GM21423 (cell line): ENCODE measurements around the gene IL1RAPL1.

Experiments used
- ATAC-seq: cut with Tn5 transposase; IDR thresholded peaks from one replicate; pipeline ENCODE4 v1.9.1; 2021; ENCODE audit warnings: mild to moderate bottlenecking, moderate library complexity; ENCODE audit not compliant: unreplicated experiment

Gene IL1RAPL1

DNA sequence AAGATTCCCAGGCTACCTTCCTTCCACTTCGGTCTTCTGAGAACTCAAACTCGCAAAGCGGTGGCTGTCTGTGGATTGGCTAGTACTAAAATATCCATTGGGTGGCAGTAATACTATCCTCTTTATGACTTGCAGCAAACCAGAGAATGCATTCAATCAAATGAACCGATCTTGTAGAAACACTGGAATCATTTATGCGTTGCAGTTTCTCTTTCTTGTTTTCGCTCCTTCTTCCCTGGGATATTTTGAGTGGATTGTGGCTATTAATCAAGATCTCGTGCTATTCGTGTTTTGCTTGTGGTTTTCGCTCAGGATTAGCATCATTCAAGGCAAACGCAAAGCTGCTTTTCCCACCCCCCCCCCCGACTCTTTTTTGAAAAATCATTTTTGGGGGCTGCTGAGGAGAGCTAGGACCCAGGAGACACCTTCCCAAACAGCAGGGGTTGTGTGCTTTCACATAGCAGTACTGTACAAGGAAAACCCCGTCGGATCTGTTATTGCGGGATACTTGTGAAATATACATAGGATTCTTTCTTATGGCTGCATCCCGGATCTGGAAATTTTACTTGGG, at the start of gene IL1RAPL1:
TSS of gene IL1RAPL1 (plus strand) at position 466 of the 571 bp plus-strand sequence.
- ATAC-seq, result no peak

DNA sequence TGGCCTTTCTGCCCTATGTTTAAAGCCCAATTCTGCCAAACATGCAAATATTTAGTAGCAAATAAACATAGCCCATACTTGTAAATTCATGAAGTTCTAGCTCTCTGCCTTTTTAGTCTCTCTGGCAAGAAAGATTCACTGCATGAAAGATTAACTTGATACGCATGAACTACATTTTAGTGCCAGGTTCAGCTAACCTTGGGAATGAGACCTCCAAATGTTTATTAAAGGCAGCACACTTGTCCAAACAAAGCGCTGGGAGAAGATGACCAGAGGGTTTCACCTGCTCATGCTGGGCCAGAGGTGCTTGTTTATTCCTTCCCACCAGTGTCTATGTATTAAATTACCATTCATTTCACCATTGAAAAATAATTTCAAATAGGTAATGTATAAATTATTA, 44.5 kb upstream of the IL1RAPL1 start:
- no peak for ATAC-seq

DNA sequence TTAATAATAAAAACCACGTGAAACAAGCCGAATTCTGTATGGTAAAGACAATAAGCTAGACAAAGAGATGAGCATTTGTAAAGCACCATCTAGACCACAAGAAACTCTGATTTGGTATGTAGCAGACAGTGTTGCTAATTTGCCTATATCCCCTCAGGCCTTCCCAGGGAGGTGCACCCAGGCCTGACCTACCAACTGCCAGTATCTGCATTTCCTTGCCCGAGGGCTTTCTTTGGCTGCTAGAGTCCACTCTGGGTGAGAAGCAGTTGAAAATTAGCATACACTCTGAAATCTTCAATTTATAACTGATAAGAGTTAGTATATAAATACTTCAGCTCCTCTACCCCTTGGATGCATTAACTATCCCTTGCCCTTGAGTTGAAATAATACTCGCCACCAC, 37.4 kb upstream of the IL1RAPL1 start:
- no peak for ATAC-seq

DNA sequence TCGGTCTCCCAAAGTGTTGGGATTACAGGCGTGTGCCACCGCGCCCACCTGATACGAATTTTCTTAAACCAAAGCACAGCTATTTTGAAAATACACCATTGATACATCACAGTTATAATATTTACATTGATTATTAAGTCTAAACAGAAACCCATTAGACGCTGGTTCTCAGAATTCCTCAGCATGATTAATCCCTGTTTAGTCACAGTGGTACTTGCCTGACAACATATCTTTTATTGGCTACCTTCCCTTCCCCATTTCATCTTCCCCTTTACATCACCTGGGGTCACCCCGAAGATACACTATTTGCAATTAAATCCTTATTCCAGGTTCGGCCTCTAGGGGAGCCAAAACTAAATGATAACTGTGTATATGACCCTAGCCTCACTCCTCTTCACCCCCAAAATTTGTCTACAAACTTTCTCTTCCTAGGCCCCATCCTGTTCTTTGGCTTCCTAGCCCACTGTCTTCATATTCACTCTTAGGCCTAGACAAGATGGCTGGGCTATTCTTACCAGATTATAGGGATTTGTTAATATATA, 36.8 kb upstream of the IL1RAPL1 start:
- ATAC-seq, result no peak

DNA sequence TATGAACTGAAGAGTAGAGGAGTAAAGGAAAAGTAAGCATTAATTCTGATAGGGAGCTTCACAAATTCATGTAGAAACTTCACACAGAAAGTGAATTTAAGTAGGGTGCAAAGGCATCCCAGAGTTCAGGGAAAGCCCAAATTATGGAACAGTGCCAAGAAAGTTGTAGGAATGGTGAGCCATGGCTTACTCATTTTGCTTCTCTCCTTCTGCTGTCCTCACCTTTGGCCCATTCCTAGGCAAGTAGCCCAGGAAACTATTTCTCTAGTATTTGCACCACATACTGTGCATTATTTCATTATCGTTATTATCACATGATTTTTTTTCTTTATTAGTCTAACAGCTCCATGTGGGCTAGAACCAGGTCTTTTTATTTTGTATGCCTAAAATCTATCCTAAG, 34.9 kb upstream of the IL1RAPL1 start:
- no peak for ATAC-seq

DNA sequence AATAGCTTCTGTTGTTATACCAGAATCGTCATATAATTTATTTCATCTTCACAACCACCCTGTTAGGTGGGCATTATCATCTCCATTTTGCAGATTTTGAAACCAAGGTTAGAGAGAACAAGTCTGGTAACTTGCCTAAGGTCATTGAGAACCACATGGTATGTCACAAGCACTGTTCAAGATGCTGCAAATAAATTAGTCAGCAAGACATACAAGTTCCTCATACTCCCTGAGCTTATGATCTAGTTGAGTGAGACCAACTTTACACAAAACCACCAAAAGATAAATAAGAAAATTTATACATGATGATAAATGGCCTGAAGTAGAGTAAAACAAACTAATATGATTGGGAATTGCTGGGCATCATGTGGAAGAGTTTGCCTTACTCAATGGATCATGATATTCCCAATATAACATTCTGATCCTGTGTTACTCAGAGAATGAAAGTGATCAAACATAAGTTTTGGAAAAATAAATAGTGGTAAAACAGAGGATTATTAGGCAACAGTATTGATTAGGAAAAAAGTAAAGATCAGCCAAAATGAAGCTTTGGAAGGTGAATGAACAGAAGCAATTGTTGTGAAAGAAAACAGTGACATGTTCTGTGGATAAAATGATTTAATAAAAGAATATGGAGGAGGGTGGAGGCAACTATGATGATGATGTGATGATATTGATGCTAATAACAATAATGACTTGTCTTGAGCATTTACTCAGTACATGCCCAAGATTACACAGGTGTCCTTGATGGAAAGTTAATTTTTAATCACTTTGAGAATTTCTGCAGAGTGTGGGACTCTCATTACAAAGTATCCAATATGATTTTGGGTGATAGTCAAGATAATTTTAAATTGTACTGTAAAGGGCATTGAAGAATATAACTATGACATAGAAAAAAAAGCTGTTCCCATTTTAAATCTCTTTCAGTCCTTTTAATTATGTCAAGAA, 34.1 kb upstream of the IL1RAPL1 start:
- no peak for ATAC-seq

DNA sequence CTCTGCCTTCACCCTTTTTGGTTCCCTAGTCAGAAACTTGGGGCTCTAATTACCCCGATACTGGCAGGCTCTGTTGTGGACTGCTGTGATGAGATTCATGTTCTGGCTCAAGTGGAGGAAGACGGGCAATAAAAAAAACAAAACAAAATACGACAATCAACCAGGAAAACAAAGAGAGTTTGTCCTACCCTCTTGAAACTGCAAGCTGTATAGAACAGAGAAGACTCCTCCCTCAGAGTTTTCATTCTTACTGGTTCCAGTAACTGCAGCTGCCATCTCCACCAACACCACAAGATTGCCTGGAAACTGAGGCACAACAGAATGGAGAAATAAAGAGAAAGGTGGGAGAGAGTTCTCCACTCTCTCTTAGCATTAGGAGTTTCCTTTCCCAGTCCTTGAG, 11.1 kb upstream of the IL1RAPL1 start:
- ATAC-seq, result no peak

DNA sequence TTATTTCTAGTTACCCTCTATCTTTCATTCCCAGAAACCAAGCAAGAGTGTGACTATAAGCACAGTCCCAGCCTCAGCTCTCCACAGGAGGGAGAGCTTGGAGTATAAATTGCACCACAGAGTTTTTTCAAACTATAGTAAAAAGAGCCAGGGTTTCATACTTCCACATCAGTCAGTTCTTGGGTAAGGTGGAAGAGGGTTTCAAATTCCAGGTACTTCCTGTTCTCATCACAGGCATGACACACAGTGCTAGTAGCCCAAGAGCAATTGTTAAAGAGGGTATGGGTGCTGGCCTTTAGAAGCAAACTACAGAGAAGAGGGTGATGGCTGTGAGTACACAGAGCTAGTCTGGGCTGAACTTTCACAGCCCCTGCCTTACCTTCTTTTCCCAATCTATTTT, 5.7 kb upstream of the IL1RAPL1 start:
- ATAC-seq, result no peak

DNA sequence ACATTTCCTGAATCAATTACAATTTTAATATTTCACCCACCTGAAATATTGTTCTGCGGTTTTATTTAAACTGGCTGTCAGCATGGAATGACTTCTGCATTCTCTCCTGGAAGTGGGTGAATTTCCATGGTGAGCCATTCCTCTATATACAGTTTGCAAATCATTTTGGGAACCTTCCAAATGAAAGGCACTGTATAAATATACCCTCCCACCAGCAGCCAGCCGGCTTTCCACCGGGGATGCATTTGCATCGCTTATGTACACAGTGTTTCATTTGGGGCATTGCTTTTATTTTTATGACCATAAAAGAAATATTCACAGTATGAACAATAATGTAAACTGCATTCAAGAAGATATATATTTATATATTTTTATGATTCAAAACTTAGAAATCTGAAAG, 4.7 kb upstream of the IL1RAPL1 start:
- no peak for ATAC-seq

DNA sequence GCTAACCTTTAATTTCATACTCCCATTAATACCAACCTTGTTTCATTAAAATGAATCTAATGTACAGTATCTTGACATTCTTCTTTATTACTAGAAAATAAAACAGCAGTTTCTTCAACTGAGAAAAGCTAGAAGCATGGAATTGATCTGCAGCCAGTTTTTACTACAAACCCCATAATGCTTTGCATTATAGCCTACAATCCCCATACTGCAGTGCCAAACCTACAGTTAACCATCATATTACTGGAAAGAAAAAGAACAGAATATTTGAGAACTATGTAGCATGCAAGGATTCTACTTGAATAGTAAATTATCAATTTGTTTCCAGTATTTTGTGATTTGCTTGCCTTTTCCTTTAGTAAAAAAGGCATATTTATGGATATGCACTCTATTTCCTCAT, 3.2 kb upstream of the IL1RAPL1 start:
- no peak for ATAC-seq

DNA sequence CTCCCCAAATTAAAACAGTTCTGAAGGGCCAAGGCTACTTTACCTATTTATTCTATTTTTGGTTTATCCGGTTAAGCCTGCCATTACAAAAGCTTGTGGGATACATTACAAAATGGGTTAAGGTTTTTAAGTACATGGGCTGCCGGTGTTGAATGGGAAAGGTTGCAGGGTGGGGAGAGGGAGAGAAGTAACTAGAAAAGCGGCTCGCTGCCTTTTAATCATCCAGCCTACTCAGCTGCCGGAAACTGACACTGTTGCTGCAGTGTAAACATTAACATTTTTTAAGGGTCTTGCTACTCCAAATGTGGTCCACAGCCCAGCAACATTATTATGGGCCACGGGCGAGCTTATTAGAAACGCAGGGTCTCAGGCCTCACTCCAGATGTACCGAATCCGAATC, 1.5 kb upstream of the IL1RAPL1 start:
- ATAC-seq, result no peak

DNA sequence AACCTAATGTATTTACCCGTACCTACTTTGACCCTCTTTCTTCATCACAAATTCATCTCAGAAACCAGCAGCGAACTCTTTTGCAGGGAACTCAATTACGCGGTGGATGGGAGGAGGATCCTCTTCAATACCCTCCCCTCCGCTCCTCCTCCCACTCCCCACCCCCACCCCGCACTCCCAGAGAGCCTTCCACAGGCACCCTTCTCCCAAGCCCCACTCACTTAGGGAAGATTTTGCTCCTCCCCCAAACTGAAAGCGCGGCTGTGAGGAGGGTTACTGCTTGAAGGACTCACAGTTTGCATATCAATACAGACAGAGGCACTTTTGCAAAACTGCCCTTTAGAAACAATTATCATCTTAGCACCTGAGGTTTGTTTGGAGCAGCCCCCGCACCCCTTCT, 960 bp upstream of the IL1RAPL1 start:
- ATAC-seq, result no peak

DNA sequence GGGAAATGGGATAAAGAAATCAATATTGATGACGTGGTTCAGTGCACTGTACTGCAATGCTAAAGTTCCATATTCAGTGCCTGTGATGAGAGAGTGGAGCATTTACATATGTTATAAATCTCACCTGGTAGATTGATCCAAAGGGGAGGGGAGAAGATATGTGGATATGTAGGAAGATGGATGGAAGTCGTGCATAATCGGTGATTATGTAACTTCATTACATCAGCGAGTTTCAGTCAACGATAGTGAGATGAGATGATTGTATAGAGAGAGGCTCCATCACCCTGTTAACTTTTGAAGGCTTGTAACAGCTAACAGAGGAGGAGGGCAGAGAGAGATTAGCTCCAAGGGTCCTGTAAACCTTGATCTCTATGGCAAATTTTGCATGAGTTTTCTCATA, 1.8 kb downstream of the IL1RAPL1 start:
- ATAC-seq, result no peak

DNA sequence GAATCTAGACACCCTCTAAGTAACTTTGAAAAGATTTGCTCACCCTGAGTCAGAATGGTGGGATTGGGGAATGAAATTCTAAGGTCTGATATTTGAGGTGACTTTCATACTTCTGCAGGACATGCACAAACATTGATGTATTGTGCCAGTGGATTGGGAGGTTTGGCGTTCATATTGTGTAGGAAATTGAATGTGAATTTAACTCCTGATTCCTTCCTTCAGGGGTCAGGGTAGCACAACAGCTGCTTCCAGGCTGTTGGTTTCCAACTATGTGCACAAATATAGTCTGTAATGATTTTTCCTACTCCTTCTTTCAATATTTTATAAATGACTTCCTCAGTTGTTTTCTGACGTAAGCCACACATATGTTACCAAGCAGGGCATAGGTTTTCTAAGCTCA, 3.1 kb downstream of the IL1RAPL1 start:
- ATAC-seq, result no peak

DNA sequence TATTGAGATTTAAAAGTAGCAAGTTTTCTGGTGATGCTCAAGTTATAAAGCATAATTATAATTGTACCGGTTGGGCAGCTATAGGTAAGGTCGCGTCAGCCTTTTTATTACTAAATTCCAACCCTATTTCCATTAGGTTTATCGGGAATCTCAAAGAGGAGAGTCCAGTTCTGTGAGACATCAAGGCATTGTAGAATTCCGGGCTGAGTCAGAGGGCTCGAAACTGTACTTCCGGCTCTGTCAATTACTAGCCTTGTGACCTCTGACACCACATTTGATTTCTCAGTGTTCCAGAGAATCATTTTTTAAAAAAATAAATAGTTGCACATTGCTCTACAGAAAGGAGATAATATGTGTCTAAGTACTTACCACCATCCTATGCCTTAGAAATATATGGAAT, 4.3 kb downstream of the IL1RAPL1 start:
- ATAC-seq, result no peak

DNA sequence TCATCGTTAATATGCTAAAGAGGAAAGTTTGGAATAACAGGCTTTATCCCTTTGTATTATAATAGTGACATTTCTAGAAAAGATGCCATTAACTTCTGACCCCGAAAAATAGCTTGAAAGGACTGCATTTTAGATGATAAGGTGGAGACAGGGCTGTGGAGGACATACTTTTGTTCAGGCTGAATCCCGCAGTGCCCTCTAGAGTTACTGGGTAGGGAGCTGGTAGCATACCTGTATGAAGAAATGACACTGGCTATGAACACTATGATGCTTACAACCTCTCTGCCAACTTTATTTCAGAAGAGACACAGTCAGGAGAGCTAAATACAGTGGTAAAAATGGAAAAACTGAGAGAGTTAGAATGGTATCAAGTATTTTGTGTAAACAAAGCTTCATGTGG, 8.1 kb downstream of the IL1RAPL1 start:
- no peak for ATAC-seq

DNA sequence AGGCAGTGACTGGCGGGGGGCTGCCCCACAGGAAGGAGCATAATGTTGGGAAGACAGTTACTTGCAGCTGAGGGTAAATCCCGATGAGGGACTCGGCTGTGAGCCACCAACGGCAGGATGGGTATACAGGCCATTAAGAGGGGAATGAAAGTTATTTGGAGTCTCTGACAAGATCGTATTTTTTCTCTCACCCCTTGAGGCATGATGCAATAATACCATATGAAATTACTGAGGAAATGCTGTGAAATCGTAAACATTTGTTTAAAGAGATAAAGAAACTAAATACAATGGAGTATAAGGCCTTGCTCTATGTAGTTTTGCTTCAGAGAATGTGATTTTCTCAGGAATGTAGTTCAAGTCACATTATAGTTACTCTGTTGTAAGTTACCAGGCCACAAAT, 12.7 kb downstream of the IL1RAPL1 start:
- ATAC-seq, result no peak

DNA sequence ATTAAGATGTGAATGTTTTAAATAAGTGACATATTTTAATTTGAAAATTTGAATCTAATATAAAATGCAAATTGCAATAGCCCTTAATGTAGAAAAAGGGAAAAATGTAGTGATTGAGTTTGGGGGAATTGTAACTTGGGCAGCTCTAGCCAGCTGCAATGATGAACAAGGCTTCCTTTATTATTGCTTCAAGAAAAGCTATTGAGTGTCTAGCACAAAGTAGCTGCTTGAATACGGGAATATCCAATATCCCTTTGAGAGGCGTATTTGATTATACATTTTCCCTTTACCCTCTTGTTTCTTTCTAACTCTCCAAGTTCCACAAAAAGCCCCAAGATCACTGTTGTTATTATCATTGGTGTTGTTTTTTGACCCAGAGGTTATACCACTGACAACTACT, 21.8 kb downstream of the IL1RAPL1 start:
- no peak for ATAC-seq

DNA sequence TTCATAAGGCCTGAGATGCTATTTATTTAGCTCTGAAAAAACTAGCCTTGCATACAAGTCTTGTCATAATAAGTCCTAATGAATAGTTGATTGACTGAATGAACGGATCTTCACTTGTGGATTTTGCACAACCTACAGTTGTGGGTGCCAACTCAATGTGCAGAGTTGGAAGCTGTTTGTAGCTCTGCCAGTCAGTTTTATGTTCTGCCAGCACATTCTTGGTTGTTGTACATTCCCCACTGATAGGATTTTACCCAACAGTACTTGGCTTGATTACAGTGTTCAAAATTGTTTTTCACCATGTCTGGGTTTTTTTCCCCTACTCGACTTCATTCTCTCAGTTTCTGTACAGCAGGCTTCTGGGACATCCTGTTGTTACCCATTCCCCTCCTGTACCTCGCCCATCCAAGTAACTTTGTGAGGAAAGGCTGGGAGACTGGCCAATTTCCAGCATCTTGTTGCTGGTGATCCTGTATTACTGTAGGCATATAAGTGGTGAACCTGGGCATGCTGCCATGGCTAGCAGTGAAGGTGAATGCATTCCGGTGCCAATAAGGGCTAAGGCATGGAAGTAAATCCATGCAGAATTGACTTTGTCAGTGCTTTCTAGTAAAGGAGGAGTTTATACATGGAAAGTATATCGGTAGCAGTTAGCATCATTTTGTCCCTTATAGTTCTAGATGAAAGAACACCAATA, 22.8 kb downstream of the IL1RAPL1 start:
- ATAC-seq, result no peak

DNA sequence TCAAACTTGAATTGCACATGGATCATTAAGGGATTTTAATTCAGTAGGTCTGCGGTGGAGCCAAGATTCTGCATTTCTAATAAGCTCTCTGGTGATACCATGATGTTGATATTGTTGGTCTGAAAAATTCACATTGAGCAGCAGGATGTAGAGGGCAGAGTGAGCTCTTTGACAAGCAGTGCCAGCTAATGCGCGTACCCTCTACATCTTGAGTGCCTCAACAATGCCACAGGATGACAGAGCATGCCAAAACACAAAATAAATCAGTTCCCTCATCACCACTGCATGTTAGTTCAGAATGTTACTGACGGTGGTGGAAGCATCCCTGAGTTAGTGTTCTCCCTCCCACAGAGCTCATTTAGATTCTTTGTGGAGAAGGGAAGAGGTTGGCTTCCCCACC, 23.5 kb downstream of the IL1RAPL1 start:
- ATAC-seq, result no peak

DNA sequence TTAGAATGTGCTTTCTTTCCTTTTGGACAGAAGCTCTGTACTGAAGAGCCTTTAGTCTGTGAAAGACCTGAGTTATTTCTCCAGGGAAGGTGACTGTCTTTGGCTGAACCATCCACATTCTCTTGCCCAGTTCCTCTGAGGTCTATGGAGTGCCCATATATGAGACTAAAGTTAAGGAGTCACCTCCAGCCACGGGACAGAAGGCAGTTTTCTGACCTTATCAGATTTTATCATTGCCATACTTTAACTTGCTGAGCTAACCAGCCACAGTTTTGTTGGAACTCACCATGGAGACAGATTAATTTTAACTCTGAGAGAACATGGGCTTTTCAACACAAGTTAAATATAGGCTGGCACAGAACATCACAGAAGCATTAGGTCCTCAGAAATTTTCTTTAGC, 26.3 kb downstream of the IL1RAPL1 start:
- no peak for ATAC-seq

DNA sequence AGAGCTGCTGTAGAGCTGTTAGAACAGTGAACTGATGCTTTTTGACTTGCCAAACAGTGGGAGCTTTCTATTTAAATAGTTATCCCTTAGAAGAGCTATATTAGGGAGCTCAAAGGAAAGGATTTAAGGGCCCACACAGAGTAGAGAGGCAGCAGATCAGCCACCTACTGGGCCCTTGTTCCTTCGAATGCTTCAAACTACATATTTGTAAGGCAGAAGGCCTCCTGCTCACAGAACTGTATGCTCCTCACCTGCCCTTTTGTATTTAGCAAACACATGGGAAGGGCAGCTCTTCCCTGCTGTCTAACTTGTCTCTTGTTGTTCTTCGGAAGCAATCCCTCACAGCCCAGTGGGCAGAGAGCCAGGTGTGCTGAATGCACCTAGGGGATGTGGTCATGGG, 38.0 kb downstream of the IL1RAPL1 start:
- no peak for ATAC-seq
